NCI-H446 (cell line): ENCODE results near the gene LIN7C.

ENCODE experiments used
- DNase-seq, 2 experiments: peaks; one replicate each; lab custom pipeline; 2025; lab: John Stamatoyannopoulos, UW

The LIN7C gene

DNA sequence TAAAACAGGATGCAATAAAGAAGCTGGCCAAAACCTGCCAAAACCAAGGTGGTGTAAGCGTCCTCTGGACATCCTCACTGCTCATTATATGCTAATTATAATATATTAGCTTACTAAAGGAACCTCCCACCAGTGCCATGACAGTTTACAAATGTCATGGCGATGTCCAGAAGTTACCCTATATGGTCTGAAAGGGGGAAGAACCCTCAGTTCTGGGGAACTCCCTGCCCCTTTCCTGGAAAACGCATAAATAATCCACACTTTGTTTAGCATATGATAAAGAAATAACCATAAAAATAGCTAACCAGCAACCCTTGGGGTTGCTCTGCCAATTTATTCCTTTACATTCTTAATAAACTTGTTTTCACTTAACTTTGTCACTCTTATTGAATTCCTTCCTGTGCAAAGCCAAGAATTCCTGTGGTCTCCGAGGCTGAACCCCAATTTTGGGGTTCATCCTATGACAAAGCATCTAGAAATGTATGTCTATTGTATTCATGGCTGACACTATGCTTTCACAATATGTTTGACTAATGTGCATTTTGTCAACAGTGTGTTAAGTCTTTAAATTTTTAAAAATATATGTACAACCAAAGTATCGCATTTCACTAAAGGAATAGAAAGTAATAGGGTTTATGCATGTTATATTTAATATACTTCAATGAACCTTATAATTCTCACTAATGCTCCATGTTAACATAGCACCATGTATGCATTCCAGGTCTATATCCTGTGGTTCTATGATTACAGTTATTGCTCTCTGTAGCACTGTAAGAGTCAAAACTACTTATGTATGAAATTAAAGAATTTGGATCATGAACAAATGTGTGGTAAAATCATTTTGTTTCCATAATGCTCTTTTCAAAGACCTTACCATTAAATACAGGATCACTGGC lies 59.0 kb downstream of the LIN7C start:
- no peak for DNase-seq

DNA sequence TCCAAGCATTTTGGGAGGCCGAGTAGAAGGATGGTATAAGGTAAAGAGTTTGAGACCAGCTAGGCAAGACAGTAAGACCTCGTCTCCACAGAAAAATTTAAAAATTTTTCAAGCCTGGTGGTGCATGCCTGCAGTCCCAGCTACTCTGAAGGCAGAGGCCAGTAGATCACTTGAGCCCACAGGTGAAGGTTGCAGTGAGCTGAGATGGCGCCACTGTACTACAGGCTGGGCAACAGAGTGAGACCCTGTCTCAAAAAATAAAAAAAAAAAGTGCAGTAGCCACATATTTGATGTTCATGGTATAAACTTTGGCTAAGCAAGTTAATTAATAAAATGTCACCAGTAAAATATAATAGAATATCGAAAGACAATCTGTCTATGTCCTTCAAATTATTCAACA lies 60.9 kb downstream of the LIN7C start:
- DNase-seq: no peak

GRCh38 chr11:27444801-27445215 lies 61.8 kb downstream of the LIN7C start:
- DNase-seq: no peak
